ENCODE results near the gene INPP5A. TPM values are rescaled to one million over a fixed set of nuclear protein-coding genes. Genes with fewer than 3 reads are reported as not detected.
"Not testable (repeated sequence)": the region's sequence is repeated elsewhere in the genome, so short reads cannot be mapped to it uniquely, and the experiment has no call there.

INPP5A gene
- total RNA-seq, 1 donor from 2014 or later: 32.8 TPM

- no peak for DNase-seq
Measured at GRCh38 chr10:132698761-132699391, 161.3 kb downstream of the INPP5A start.

- no peak for DNase-seq
Measured at GRCh38 chr10:132699411-132700155, 162.0 kb downstream of the INPP5A start.

GRCh38 chr10:132700156-132701098 lies 162.8 kb downstream of the INPP5A start:
- DNase-seq: peak; percentile 28

- no peak for DNase-seq
Measured at GRCh38 chr10:132701099-132701845, 163.7 kb downstream of the INPP5A start.

GRCh38 chr10:132701846-132702190 lies 164.2 kb downstream of the INPP5A start:
- DNase-seq: no peak

- no peak for DNase-seq
Measured at GRCh38 chr10:132702601-132703418, 165.2 kb downstream of the INPP5A start.

GRCh38 chr10:132703419-132704007 lies 165.9 kb downstream of the INPP5A start:
- DNase-seq: no peak

- no peak for DNase-seq
Measured at GRCh38 chr10:132704008-132704814, 166.6 kb downstream of the INPP5A start.

GRCh38 chr10:132704815-132705064 lies 167.2 kb downstream of the INPP5A start:
- DNase-seq: not testable (repeated sequence)

GRCh38 chr10:132705173-132705572 lies 167.6 kb downstream of the INPP5A start:
- no peak for DNase-seq

GRCh38 chr10:132705943-132706342 lies 168.4 kb downstream of the INPP5A start:
- DNase-seq: no peak

GRCh38 chr10:132706701-132707100 lies 169.1 kb downstream of the INPP5A start:
- DNase-seq: no peak

GRCh38 chr10:132707121-132707775 lies 169.7 kb downstream of the INPP5A start:
- no peak for DNase-seq

GRCh38 chr10:132707776-132708171 lies 170.2 kb downstream of the INPP5A start:
- no peak for DNase-seq

- no peak for DNase-seq
Measured at GRCh38 chr10:132708441-132708840, 170.9 kb downstream of the INPP5A start.

- DNase-seq: no peak
Measured at GRCh38 chr10:132708936-132709335, 171.3 kb downstream of the INPP5A start.

- DNase-seq: no peak
Measured at GRCh38 chr10:132709471-132709951, 171.9 kb downstream of the INPP5A start.

- DNase-seq: no peak
Measured at GRCh38 chr10:132710036-132710686, 172.6 kb downstream of the INPP5A start.
